ENCODE results near the gene NRARP. TPM values are rescaled to one million over a fixed set of nuclear protein-coding genes. Genes with fewer than 3 reads are reported as not detected.

The NRARP gene
- total RNA-seq, 1 donor = 0.09 TPM

DNA sequence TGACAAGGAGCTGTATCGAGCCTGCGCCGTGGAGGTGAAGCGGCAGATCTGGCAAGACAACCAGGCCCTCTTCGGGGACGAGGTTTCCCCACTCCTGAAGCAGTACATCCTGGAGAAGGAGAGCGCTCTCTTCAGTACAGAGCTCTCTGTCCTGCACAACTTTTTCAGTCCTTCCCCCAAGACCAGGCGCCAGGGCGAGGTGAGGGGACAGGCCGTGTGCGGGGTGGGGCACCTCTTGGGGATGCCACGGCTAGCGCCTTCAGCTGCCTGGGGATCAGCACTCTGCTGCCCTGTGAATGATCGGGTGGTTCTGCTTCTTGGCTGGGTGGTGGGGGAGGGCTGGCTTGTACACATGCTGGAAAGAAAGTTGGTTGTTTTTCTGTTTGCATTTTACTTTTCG is 45.2 kb downstream of the NRARP start:
- TF ChIP-seq, protein P1, sequence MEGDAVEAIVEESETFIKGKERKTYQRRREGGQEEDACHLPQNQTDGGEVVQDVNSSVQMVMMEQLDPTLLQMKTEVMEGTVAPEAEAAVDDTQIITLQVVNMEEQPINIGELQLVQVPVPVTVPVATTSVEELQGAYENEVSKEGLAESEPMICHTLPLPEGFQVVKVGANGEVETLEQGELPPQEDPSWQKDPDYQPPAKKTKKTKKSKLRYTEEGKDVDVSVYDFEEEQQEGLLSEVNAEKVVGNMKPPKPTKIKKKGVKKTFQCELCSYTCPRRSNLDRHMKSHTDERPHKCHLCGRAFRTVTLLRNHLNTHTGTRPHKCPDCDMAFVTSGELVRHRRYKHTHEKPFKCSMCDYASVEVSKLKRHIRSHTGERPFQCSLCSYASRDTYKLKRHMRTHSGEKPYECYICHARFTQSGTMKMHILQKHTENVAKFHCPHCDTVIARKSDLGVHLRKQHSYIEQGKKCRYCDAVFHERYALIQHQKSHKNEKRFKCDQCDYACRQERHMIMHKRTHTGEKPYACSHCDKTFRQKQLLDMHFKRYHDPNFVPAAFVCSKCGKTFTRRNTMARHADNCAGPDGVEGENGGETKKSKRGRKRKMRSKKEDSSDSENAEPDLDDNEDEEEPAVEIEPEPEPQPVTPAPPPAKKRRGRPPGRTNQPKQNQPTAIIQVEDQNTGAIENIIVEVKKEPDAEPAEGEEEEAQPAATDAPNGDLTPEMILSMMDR (IDR thresholded peaks at IDR 0.05; ENCODE audit: insufficient read depth, low read length) = no peak
- H3K4me3 ChIP-seq (ENCODE audit: low read depth, low read length) = peak overlapping the region; percentile 93
- no peak for DNase-seq (ENCODE audit: low read depth)

DNA sequence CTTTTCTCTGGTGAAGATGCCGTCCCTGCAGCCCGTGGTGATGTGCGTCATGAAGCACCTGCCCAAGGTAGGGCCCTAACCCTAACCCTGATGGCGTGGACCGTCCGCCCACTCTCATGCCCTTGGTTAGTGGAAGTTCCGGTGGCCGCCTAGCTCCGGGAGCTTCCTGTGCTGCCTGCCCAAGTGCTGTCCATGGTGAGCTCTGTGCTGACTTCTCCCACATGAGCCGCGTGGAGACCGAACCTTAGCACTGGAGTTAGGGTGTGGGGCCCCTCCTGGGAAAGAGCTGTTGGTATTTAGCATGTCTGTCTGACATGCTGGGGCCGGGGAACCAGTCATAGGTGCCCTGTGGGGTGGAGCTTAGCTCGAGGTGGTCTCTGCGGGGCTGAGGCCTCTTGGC is 45.7 kb downstream of the NRARP start:
- DNase-seq (ENCODE audit: low read depth) = no peak
- peak overlapping the region; percentile 93 for H3K4me3 ChIP-seq (ENCODE audit: low read depth, low read length)
- TF ChIP-seq, protein P1 (IDR thresholded peaks at IDR 0.05; ENCODE audit: insufficient read depth, low read length) = no peak

DNA sequence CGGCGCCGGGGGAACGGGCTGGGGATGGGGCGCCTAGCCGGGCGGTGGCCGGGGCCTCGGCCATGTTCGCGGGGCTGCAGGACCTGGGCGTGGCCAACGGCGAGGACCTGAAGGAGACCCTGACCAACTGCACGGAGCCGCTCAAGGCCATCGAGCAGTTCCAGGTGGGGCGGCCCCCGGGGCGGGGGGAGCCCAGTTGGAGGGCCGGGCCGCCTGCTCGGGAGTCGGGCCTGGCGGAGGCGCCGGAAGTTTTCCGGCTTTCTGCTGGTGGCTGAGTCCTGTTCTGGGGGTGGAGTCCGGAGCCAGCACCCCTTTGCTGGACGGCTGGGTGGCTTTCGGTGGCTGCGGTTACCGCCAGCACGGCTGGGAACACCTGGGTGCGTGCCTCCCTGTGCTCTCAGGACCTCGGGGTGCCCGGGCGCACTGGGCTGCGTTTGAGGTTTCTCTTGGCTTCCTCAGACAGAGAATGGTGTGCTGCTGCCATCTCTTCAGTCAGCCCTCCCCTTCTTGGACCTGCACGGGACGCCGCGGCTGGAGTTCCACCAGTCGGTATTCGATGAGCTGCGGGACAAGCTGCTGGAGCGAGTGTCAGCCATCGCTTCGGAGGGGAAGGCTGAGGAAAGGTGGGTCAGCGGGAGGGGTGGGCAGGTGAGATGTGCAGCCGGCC is 46.5 kb downstream of the NRARP start:
- peak overlapping the region; percentile 93 for H3K4me3 ChIP-seq (ENCODE audit: low read depth, low read length)
- DNase-seq (ENCODE audit: low read depth) = peak; percentile 22
- TF ChIP-seq, protein P1 (IDR thresholded peaks at IDR 0.05; ENCODE audit: insufficient read depth, low read length) = no peak

DNA sequence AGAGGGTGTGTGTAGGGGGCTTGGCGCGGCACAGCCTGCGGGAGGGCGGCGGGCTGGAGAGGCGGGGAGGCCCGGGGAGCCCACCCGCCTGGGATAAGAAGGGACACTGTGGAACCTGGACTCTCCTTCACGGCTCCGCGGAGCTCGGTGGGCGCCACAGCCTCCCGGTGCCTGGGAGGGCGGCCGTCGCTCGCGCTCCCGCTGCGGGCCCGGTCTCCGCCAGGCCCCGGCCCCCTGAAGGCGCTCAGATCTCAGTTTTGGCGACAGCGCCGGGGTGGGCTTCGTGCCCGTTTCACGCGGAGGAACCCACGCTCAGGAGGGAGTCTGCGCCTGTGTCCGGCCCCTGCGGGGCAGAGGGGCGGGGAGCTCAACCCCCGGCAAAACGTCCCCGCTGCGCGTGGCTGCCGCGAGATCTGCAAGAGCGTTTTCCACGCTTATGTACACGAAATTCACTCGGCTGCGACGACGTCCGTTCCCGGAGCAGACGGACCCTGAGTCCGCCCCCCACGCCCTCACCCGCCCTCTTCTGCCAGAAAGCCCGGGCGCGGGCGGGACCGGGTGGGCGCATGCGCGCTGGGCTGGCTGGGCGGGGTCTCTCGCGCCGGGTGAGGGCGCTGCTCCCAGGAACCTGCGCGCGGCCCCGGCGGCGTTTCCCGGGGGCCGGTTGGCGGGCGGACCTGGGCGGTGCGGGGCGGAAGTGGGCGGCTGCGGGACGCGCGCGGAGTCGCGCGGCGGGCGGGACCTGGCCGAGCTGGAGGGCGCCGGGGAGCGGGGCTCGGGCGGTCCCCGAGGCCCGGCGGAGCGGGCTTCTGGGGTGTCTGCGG is 47.2 kb downstream of the NRARP start, which contains the start of gene NELFB:
Gene NELFB, plus strand, starts transcription at position 704 of the 824 bp plus-strand sequence.
- peak within 1 kb of the TSS; percentile 93 for H3K4me3 ChIP-seq (ENCODE audit: low read depth, low read length)
- TF ChIP-seq, protein P1 (IDR thresholded peaks at IDR 0.05; ENCODE audit: insufficient read depth, low read length) = no peak
- peak; percentile 85 for DNase-seq (ENCODE audit: low read depth)

DNA sequence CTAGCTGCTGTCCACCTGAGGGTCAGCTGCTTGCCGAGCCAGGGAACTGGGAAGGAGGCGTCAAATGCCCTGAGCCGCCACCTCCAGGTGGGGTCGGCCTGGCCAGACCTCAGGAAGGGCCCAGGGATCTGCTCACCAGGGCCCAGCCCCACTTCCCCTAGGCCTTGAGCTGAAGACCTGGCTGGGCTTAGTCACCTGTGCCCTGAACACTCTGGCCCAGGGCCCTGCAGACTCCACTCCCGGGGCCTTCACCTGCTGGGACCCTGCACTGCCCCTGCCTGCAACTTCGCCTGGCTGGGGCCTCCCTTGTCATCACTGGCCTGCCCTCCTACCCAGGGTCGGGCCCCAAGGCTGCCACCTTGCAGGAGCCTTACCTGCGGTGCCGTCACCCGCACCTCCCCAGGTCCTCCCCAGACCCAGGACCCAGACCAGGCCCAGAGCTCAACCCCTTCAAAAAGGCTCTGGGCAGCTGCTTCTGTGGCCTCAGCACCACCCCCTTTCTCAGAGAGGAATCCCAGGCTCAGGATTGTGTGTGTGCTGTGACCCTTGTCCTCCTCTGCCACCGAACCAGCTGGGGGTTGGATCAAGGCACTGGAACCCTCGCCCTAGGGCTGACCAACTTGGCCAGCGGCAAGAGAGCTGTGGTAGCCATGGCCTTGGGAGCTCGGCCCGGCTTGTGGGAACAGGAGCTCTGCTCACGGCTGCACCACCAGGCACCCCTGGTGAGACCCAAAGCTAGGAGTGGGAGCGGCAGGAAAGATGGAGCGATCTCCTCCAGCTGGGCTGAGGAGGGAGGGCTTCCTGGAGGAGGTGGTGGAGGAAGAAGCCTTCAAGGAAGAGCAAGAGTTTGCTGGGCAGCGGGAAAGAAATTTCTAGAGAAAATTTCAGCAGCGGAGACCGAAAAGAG is 48.1 kb downstream of the NRARP start:
- TF ChIP-seq, protein P1 (IDR thresholded peaks at IDR 0.05; ENCODE audit: insufficient read depth, low read length) = no peak
- H3K4me3 ChIP-seq (ENCODE audit: low read depth, low read length) = peak overlapping the region; percentile 78
- DNase-seq (ENCODE audit: low read depth) = no peak

Data from fibroblast of the aortic adventitia (primary cell).